Endothelial cell of hepatic sinusoid (primary cell): ENCODE measurements around the gene ZNF844.
"Not testable (repeated sequence)": the region's sequence is repeated elsewhere in the genome, so short reads cannot be mapped to it uniquely, and the experiment has no call there.

Experiments
- in situ Hi-C: cut with HindIII; loops from 2 replicates; pipeline ENCODE4 v1.10.0; 2017; ENCODE audit warnings: low sequenced_read_pairs

ZNF844 gene

GRCh38 chr19:12092065-12092867, 27.7 kb downstream of the ZNF844 start:
- in situ Hi-C loops: no loop called here

GRCh38 chr19:12092956-12093355, 28.4 kb downstream of the ZNF844 start:
- in situ Hi-C loops: no loop called here

- in situ Hi-C loops: no loop called here
Measured at GRCh38 chr19:12093777-12094176, 29.2 kb downstream of the ZNF844 start.

- in situ Hi-C loops: no loop called here
Measured at GRCh38 chr19:12095111-12095790, 30.7 kb downstream of the ZNF844 start.

- in situ Hi-C loops: no loop called here
Measured at GRCh38 chr19:12098040-12098439, 33.5 kb downstream of the ZNF844 start.

GRCh38 chr19:12103909-12104308, 39.4 kb downstream of the ZNF844 start:
- in situ Hi-C loops: not testable (repeated sequence)

GRCh38 chr19:12111176-12111575, 46.6 kb downstream of the ZNF844 start:
- in situ Hi-C loops: loop anchor here (5.0 kb wide), 1 partner anchor 36 kb away; no protein-coding TSS in a partner anchor

GRCh38 chr19:12111943-12112637, 47.6 kb downstream of the ZNF844 start:
- in situ Hi-C loops: loop anchor here (5.0 kb wide), 1 partner anchor 35 kb away; no protein-coding TSS in a partner anchor

- in situ Hi-C loops: loop anchor here (5.0 kb wide), 1 partner anchor 35 kb away; no protein-coding TSS in a partner anchor
Measured at GRCh38 chr19:12112701-12113100, 48.2 kb downstream of the ZNF844 start.

- in situ Hi-C loops: loop anchor here (5.0 kb wide), 1 partner anchor 34 kb away; no protein-coding TSS in a partner anchor
Measured at GRCh38 chr19:12113121-12113520, 48.6 kb downstream of the ZNF844 start.

- in situ Hi-C loops: no loop called here
Measured at GRCh38 chr19:12117201-12117970, 52.9 kb downstream of the ZNF844 start.

- in situ Hi-C loops: no loop called here
Measured at GRCh38 chr19:12126707-12127106, 62.2 kb downstream of the ZNF844 start.
